DMS153 (cell line): Measurements from ENCODE around the gene CTSL.

ENCODE experiments used
- DNase-seq: peaks from one replicate; lab custom pipeline; 2025; lab: John Stamatoyannopoulos, UW

Gene CTSL

DNA sequence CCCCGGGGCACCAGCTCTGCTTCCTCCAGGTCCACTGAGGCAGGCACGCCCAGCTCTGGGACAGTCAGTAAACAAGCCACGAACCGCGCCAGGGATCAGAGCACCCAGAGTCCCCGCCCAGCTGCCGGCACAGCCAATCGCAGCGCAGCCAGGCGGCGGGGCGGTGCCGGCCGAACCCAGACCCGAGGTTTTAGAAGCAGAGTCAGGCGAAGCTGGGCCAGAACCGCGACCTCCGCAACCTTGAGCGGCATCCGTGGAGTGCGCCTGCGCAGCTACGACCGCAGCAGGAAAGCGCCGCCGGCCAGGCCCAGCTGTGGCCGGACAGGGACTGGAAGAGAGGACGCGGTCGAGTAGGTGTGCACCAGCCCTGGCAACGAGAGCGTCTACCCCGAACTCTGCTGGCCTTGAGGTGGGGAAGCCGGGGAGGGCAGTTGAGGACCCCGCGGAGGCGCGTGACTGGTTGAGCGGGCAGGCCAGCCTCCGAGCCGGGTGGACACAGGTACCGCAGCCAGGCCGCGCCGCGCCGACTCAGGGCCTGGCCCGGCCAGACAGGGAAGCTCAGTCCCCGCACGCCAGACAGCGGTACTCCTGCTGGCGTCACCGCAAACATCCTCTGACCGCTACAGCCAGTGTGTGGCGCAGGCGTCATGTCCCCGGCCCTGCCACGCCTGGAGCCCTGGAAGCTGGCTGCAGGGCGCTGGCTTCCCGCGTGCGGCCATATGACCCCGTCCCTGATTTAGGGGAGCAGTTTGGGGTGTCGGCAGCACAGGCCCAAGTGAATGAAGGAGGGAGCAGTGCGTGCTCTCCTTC, at the start of gene CTSL:
TSS of gene CTSL (plus strand) at position 220 of the 810 bp plus-strand sequence. CDS start 1,485 bp downstream, outside the sequence.
- no peak for DNase-seq

- DNase-seq: no peak
Measured at GRCh38 chr9:87676976-87677775, 48.7 kb upstream of the CTSL start.

- no peak for DNase-seq
Measured at GRCh38 chr9:87677776-87678587, 47.9 kb upstream of the CTSL start.

- DNase-seq: peak; percentile 43
Measured at GRCh38 chr9:87678650-87679355, 47.1 kb upstream of the CTSL start.

DNA sequence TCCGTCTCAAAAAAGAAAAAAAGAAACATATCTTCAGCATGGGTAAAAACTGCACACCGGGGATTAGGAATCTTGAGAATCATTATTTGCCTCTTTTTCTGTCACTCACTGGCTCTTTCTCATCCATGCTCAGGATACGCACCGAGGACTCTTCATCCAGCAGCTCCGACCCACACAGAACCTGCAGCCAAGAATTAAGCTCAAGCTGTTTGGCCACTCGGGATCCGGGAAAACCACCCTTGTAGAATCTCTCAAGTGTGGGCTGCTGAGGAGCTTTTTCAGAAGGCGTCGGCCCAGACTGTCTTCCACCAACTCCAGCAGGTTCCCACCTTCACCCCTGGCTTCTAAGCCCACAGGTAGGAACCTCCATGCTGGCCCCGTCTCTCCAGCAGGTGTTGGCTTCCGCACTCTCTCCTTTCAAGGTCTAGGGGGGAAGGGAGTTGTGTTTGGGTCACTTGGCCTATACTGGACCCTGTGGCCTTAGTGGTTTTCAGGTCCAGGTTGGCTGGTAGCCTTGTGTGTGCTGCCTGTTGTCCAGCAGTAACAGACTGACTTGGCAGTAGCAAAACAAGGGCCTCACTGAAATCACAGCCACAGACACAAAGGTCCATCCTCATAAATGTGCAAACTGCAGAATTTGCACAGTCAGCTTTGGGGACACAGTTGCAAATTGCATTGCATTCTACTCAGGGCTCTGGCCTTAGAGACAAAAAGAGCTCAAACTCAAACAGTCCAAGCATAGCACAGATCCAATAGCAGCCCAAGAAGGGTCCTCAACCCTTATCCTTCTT, 44.5 kb upstream of the CTSL start:
- DNase-seq: no peak

- DNase-seq: no peak
Measured at GRCh38 chr9:87682085-87682484, 43.8 kb upstream of the CTSL start.

GRCh38 chr9:87682618-87683017, 43.3 kb upstream of the CTSL start:
- DNase-seq: no peak

DNA sequence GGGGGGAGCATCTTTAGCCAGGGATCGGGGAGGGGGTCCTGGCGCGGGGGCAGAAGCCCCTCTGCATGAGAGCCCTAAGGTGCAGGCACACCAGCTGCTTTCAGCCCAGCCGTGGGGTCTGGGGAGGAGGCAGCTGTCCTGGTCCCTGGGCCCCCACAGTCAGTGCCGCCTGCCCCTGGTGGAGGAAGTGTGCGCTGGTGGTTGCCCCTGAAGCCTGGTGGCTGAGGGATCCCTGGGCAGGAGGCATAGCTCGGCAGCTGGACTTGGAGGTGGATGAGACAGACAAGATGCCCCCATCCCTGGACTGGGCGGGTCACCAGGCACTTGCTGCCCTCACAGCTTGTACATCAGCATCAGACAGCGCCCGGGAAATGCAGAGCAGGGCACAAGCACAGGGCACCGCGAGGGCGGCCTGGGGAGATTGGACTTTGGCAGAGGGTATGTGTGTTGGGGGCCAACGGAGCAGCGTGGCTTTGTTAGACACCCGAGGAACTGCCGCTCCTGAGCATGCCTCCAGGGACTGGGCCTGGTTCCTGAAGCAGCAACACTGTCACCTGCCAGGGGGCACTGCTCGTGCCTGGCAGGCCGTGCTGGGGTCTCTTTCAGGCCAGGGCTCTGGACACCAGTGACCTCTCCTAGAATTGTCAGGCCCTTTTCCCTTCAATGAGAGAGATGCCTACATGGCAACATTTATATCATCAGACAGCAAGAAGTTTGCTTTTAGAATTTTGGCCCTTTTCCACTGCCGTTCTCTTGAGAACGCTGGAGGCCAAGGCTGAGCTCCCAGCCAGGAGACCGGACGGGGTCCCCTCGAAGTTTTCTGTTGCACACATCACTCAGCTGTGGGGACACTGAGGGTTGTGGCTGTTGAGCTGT, 41.9 kb upstream of the CTSL start:
- no peak for DNase-seq

- no peak for DNase-seq
Measured at GRCh38 chr9:87684627-87685219, 41.2 kb upstream of the CTSL start.

DNA sequence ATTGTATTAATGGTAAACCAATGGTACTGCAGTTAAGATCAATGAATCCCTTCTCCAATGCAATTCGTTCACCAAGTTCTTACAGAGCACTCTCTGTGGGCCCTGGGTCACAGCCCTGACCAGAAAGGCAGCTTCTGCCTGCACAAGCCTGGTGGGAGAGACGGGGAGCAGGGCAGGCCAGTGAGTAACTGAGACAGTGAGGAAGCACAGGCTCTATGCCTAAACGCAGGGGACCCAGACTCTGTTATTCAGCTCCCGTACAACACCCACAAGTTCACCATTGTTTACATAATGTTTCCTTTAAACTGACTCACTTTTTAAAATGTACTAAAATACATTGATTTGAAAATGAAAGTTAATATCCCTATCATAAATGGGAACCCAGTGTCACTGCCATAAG, 40.5 kb upstream of the CTSL start:
- no peak for DNase-seq

DNA sequence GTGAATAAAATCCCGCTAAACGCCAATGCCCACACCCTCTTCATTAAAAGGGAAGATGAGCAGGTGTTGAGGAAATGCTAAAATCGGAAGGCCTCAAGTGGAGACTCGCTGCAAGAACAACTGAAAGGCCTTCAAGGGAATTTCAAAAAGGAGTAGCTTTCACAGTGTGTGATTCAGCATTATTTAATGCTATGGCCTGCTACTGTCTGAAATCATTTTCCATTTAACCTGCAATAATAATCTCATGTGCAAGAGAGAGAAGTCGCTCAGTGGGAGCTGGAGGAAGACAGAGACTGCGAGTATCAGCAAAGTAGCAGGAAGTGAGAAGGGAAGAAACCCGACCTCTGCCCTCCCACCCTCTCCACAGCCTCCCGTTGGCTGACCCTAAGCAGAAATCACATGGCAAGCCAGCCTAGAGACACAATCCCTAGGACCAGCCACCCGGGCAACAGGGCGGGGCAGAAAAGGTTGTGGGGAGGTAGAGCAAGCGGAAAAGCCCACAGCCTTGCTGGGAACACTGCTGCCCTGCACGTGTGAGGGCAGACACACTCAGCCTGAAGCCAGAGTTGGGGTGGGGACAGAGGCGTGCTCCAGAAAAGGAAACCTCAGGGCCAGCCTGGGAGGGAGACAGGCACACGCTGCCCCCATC, 39.9 kb upstream of the CTSL start:
- no peak for DNase-seq

DNA sequence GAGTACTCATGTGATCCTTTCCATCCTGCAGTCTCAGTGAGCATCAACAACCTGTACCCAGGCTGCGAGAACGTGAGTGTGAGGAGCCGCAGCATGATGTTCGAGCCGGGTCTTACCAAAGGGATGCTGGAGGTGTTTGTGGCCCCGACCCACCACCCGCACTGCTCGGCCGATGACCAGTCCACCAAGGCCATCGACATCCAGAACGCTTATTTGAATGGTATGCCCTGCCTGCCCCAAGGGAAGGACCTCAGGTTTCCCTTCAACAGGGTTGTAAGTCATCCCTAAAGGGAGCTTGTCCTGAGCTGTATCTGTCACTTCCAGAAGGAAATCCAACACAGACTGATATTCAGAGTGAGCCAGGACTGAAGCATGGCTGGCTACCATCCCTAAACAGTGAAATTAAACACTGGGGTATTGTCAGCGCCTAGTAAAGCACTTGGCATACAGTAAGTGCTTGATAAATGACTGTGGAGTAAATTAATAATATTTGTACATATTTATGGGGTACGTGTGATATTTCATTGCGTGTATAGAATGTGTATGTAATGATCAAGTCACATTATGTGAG, 39.3 kb upstream of the CTSL start:
- no peak for DNase-seq

- no peak for DNase-seq
Measured at GRCh38 chr9:87687207-87687606, 38.7 kb upstream of the CTSL start.

- no peak for DNase-seq
Measured at GRCh38 chr9:87694236-87694755, 31.6 kb upstream of the CTSL start.

- no peak for DNase-seq
Measured at GRCh38 chr9:87695523-87695922, 30.4 kb upstream of the CTSL start.

DNA sequence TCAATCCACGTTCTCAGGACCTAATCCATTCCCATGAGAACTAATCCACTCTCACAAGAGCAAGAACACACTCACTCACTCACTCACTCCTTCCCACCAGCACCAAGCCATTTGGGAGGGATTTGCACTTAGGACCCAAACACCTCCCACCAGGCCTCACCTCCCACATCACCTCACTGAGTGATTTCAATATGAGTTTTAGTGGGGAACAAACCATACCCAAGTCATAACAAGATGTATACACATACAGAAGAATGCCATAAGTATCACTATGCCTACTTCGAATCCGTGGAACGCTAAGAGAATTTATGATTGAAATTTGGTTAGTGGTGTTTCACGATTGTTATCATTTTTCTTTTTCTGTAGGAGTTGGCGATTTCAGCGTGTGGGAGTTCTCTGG, 29.3 kb upstream of the CTSL start:
- no peak for DNase-seq

GRCh38 chr9:87698069-87698809, 27.7 kb upstream of the CTSL start:
- DNase-seq: no peak

DNA sequence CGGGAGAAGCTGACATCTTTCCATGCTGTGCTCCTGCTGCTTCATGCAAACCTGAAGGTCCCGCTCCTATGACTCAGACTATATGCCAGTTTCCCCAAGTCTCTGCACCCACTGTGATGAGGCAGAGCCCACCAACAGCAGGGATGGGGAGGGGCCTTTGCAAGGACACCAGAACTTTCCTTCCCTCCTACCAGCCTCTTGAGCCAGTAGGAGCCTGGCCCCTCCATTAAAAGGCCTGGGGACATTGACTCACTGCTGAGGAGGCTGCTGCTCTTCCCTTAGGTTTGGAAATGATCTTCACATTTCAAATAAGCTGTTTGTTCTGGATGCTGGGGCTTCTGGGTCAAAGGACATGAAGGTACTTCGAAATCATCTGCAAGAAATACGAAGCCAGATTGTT, 26.1 kb upstream of the CTSL start:
- no peak for DNase-seq
